Measurements from ENCODE around the gene PRPF6.
"Not testable (repeated sequence)": the region's sequence is repeated elsewhere in the genome, so short reads cannot be mapped to it uniquely, and the experiment has no call there.

PRPF6 gene

GRCh38 chr20:63957004-63957689, 23.8 kb upstream of the PRPF6 start:
- TF ChIP-seq CTCF (conservative IDR thresholded peaks at IDR 0.05; ENCODE audit: control insufficient read depth, insufficient read depth, low read depth, low read length): no peak
- peak; percentile 60 for DNase-seq (ENCODE audit: low read depth)
- H3K4me3 ChIP-seq (ENCODE audit: control insufficient read depth, low read depth, low read length): peak overlapping the region; percentile 49

- no peak for TF ChIP-seq CTCF (conservative IDR thresholded peaks at IDR 0.05; ENCODE audit: control insufficient read depth, insufficient read depth, low read depth, low read length)
Observed at GRCh38 chr20:63957690-63958441, 23.1 kb upstream of the PRPF6 start.

GRCh38 chr20:63958471-63958870, 22.5 kb upstream of the PRPF6 start:
- DNase-seq (ENCODE audit: low read depth): no peak
- no peak overlapping the region for H3K4me3 ChIP-seq (ENCODE audit: control insufficient read depth, low read depth, low read length)
- TF ChIP-seq CTCF (conservative IDR thresholded peaks at IDR 0.05; ENCODE audit: control insufficient read depth, insufficient read depth, low read depth, low read length): no peak

More at GRCh38 chr20:63957690-63958441, 23.1 kb upstream of the PRPF6 start:
- H3K4me3 ChIP-seq (ENCODE audit: control insufficient read depth, low read depth, low read length): no peak overlapping the region
- peak; percentile 65 for DNase-seq (ENCODE audit: low read depth)

- no peak for DNase-seq (ENCODE audit: low read depth)
- no peak for TF ChIP-seq CTCF (conservative IDR thresholded peaks at IDR 0.05; ENCODE audit: control insufficient read depth, insufficient read depth, low read depth, low read length)
- H3K4me3 ChIP-seq (ENCODE audit: control insufficient read depth, low read depth, low read length): no peak overlapping the region
Observed at GRCh38 chr20:63958964-63959698, 21.8 kb upstream of the PRPF6 start.

- no peak for TF ChIP-seq CTCF (conservative IDR thresholded peaks at IDR 0.05; ENCODE audit: control insufficient read depth, insufficient read depth, low read depth, low read length)
- no peak overlapping the region for H3K4me3 ChIP-seq (ENCODE audit: control insufficient read depth, low read depth, low read length)
- DNase-seq (ENCODE audit: low read depth): no peak
Observed at GRCh38 chr20:63959699-63960075, 21.2 kb upstream of the PRPF6 start.

- H3K4me3 ChIP-seq (ENCODE audit: control insufficient read depth, low read depth, low read length); DNase-seq (ENCODE audit: low read depth): not testable (repeated sequence)
Observed at GRCh38 chr20:63960654-63961621, 20.0 kb upstream of the PRPF6 start.

Data from fibroblast of mammary gland (primary cell).